Caco-2 (cell line): ENCODE measurements around the gene SLC38A6. TPM values are rescaled to one million over a fixed set of nuclear protein-coding genes. Genes with fewer than 3 reads are reported as not detected.

Experiments used
- BruUV-seq: library from RNA; stranded (reverse); fragments of 400-500 nt; replicated peaks from 2 replicates; lab custom pipeline; 2021; lab: Mats Ljungman, UMichigan
- CTCF ChIA-PET: fragments of 300-600 bp; sonication (Branson Sonifier 250); formaldehyde crosslinking; loops from one replicate; lab custom pipeline; 2022; ENCODE audit warnings: antibody characterized with exemption; lab: Charles Lee
- POLR2A ChIA-PET: fragments of 300-600 bp; sonication (Branson Sonifier 250); formaldehyde crosslinking; loops from one replicate; lab custom pipeline; 2022; ENCODE audit warnings: antibody characterized with exemption; lab: Charles Lee
- DNase-seq, 2 experiments: peaks; one replicate each; pipeline versions ENCODE4 v3.0.0 to v3.0.0-alpha.2; 2020 to 2022
- H3K27me3 ChIP-seq: replicated peaks from 2 replicates; pipeline ENCODE4 v1.6.0; 2011; ENCODE audit warnings: low read length; ENCODE audit not compliant: control insufficient read depth, insufficient read depth
- H3K36me3 ChIP-seq: 2 replicates; pipeline ENCODE4 v1.5.1; 2011; ENCODE audit warnings: low read length; ENCODE audit not compliant: control insufficient read depth, insufficient read depth
- H3K4me1 ChIP-seq: fragments of 250-450 bp; sonication (Bioruptor Pico); 2 replicates; pipeline ENCODE4 v1.5.1; 2020; ENCODE audit warnings: mild to moderate bottlenecking
- H3K4me3 ChIP-seq: 2 replicates; pipeline ENCODE4 v1.5.1; 2011; ENCODE audit warnings: low read depth, mild to moderate bottlenecking, control low read depth, low read length
- H3K9me3 ChIP-seq: fragments of 250-450 bp; sonication (Bioruptor Pico); 2 replicates; pipeline ENCODE4 v1.5.1; 2020; ENCODE audit warnings: mild to moderate bottlenecking, moderate library complexity
- H3K27ac Mint-ChIP-seq: one replicate; pipeline ENCODE4 v1.8.0; 2022; ENCODE audit warnings: mixed read lengths; ENCODE audit not compliant: unreplicated experiment
- H3K27me3 Mint-ChIP-seq: one replicate; pipeline ENCODE4 v1.8.0; 2022; ENCODE audit warnings: mixed read lengths; ENCODE audit not compliant: insufficient read depth, unreplicated experiment
- H3K36me3 Mint-ChIP-seq: one replicate; pipeline ENCODE4 v1.8.0; 2022; ENCODE audit warnings: mild to moderate bottlenecking, mixed read lengths; ENCODE audit not compliant: insufficient read depth, unreplicated experiment
- H3K4me1 Mint-ChIP-seq: one replicate; pipeline ENCODE4 v1.8.0; 2022; ENCODE audit warnings: low read depth, mixed read lengths; ENCODE audit not compliant: unreplicated experiment
- H3K4me3 Mint-ChIP-seq: one replicate; pipeline ENCODE4 v1.8.0; 2022; ENCODE audit warnings: mild to moderate bottlenecking, moderate library complexity, mixed read lengths; ENCODE audit not compliant: unreplicated experiment
- H3K9me3 Mint-ChIP-seq: one replicate; pipeline ENCODE4 v1.8.0; 2022; ENCODE audit warnings: mixed read lengths; ENCODE audit not compliant: unreplicated experiment
- CTCF ChIP-seq, 2 experiments: fragments of 200-600 bp in 1 of 2; IDR thresholded peaks; 1 replicate in 1 of 2; 2 replicates in 1 of 2; pipeline versions ENCODE4 v1.5.1 to v1.8.0; 2011 to 2022; ENCODE audit warnings: antibody characterized with exemption in 1 of 2, control low read depth in 1 of 2, inconsistent platforms in 1 of 2, low read depth in 1 of 2, low read length in 1 of 2, mild to moderate bottlenecking in 1 of 2, moderate library complexity in 1 of 2; ENCODE audit not compliant: insufficient read depth in 1 of 2, severe bottlenecking in 1 of 2, unreplicated experiment in 1 of 2
- intact Hi-C: fragments of 100-400 bp; cut with micrococcal nuclease; formaldehyde crosslinking; loops from one replicate; pipeline ENCODE4 v1.10.0; 2022; ENCODE audit not compliant: unreplicated experiment
- total RNA-seq: library from RNA; stranded (reverse); gene quantifications from 2 replicates; pipeline ENCODE4 v1.2.3, GENCODE V29; 2022

The SLC38A6 gene
- total RNA-seq, 1 experiment from 2014 or later, result 11.5 TPM

- Mint-ChIP-seq H3K4me3 (no peak overlapping the region), H3K9me3 (no peaks in the 10 kb centered on the region), H3K27me3 (no peaks in the 10 kb centered on the region), H3K27ac (no peak overlapping the region), H3K4me1 (no peaks in the 10 kb centered on the region), H3K36me3 (no peaks in the 10 kb centered on the region)
- H3K36me3 ChIP-seq, result no peaks in the 10 kb centered on the region
- H3K4me1 ChIP-seq, result peaks cover 17% of the 10 kb centered on the region
- ChIA-PET CTCF (no interaction called here), POLR2A (no interaction called here)
- BruUV-seq, result no TSS peak
- TF ChIP-seq CTCF (IDR thresholded peaks at IDR 0.05; ENCODE audit: insufficient read depth in 1 of 2, low read depth in 1 of 2, low read length in 1 of 2, severe bottlenecking in 1 of 2, unreplicated experiment in 1 of 2), result no peak
- no peaks in the 10 kb centered on the region for H3K9me3 ChIP-seq
- no peaks in the 10 kb centered on the region for H3K27me3 ChIP-seq
- no peak overlapping the region for H3K4me3 ChIP-seq
- intact Hi-C loops, result no loop called here
- peak in 1 of 2 experiments; percentile 3 for DNase-seq
These were observed 17.3 kb upstream of the SLC38A6 start for GRCh38 chr14:60963761-60964160.

GRCh38 chr14:60964904-60965303 lies 16.1 kb upstream of the SLC38A6 start:
- H3K36me3 Mint-ChIP-seq, result no peaks in the 10 kb centered on the region
- H3K4me3 Mint-ChIP-seq, result no peak overlapping the region
- Histone ChIP-seq H3K27me3 (no peaks in the 10 kb centered on the region), H3K4me3 (no peak overlapping the region), H3K36me3 (no peaks in the 10 kb centered on the region), H3K9me3 (no peaks in the 10 kb centered on the region), H3K4me1 (peaks cover 17% of the 10 kb centered on the region)
- no peak for TF ChIP-seq CTCF (IDR thresholded peaks at IDR 0.05; ENCODE audit: insufficient read depth in 1 of 2, low read depth in 1 of 2, low read length in 1 of 2, severe bottlenecking in 1 of 2, unreplicated experiment in 1 of 2)
- POLR2A ChIA-PET, result no interaction called here
- intact Hi-C loops, result no loop called here
- H3K9me3 Mint-ChIP-seq, result no peaks in the 10 kb centered on the region
- no peak overlapping the region for H3K27ac Mint-ChIP-seq
- DNase-seq, result no peak
- BruUV-seq, result no TSS peak
- CTCF ChIA-PET, result no interaction called here
- H3K4me1 Mint-ChIP-seq, result no peaks in the 10 kb centered on the region
- H3K27me3 Mint-ChIP-seq, result no peaks in the 10 kb centered on the region

- peaks cover 17% of the 10 kb centered on the region for H3K4me1 ChIP-seq
- H3K4me3 ChIP-seq, result no peak overlapping the region
- no peaks in the 10 kb centered on the region for H3K27me3 ChIP-seq
- POLR2A ChIA-PET, result no interaction called here
- Mint-ChIP-seq H3K36me3 (no peaks in the 10 kb centered on the region), H3K9me3 (no peaks in the 10 kb centered on the region), H3K4me3 (no peak overlapping the region), H3K27ac (no peak overlapping the region), H3K27me3 (no peaks in the 10 kb centered on the region), H3K4me1 (no peaks in the 10 kb centered on the region)
- TF ChIP-seq CTCF (IDR thresholded peaks at IDR 0.05; ENCODE audit: insufficient read depth in 1 of 2, low read depth in 1 of 2, low read length in 1 of 2, severe bottlenecking in 1 of 2, unreplicated experiment in 1 of 2), result no peak
- intact Hi-C loops, result no loop called here
- no peaks in the 10 kb centered on the region for H3K9me3 ChIP-seq
- no peak for DNase-seq
- BruUV-seq, result no TSS peak
- H3K36me3 ChIP-seq, result no peaks in the 10 kb centered on the region
- CTCF ChIA-PET, result no interaction called here
These were observed 15.6 kb upstream of the SLC38A6 start for GRCh38 chr14:60965402-60965801.
